Measurements from ENCODE around the gene NRL.

NRL gene

DNA sequence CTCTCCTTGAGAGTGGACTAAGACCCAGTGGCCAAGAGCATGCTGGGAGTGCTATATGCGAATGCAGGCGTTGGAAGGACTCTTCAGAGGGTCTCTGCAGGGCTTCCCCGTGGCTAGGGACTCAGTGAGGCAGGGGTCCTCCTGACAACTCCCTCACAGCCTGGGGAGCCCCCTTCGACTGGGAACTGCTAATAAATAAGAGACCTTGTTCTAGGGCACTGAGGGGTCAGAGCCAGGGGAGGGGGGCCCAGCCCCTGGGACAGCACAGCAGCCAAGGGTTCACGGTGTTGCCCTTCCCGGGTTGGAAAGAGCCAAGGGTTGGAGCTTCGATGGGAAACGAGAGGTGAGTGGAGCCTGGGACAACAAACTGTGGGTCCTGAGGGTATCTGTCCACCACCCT lies 49.3 kb downstream of the NRL start:
- DNase-seq (ENCODE audit: low spot score): no peak

DNA sequence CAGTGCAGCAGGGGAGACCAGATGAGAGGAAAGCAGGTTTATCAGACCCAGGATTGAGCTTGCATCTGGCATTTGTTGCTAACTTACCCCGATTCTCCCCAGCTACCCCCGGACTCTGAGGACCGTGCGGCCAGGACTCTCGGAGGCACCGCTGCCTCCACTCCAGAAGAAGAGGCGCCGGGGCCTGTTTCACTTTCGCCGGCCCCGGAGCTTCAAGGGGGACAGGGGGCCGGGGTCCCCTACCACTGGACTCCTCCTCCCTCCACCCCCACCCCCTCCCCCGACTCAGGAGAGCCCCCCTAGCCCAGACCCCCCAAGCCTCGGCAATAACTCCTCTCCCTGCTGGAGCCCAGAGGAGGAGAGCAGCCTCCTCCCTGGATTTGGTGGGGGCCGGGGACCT lies 49.9 kb downstream of the NRL start:
- no peak for DNase-seq (ENCODE audit: low spot score)

GRCh38 chr14:24064091-24064795 lies 50.5 kb downstream of the NRL start:
- DNase-seq (ENCODE audit: low spot score): no peak

DNA sequence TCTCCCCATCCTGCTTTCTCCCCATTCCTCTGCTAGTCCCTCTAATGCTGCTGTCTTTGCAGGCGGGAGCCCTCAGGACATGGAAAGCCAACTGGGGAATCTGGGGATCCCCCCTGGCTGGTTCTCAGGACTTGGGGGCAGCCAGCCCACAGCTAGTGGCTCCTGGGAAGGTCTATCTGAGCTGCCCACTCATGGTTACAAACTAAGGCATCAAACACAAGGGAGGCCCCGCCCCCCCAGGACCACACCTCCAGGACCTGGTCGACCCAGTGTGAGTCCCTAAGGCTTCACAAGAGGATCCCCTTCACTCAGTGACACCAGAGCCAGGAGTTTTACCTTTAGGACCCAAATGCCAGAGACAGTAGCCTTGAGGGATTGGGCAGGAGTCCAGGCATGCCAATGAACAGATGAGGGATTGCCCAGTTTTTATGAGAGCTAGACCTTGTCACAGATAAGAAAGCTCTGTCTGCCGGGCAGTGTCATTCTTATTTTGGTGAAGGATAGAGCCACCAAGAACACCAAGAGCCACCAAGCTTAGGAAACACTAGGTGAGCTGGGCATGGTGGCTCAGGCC lies 51.4 kb downstream of the NRL start:
- DNase-seq (ENCODE audit: low spot score): no peak

DNA sequence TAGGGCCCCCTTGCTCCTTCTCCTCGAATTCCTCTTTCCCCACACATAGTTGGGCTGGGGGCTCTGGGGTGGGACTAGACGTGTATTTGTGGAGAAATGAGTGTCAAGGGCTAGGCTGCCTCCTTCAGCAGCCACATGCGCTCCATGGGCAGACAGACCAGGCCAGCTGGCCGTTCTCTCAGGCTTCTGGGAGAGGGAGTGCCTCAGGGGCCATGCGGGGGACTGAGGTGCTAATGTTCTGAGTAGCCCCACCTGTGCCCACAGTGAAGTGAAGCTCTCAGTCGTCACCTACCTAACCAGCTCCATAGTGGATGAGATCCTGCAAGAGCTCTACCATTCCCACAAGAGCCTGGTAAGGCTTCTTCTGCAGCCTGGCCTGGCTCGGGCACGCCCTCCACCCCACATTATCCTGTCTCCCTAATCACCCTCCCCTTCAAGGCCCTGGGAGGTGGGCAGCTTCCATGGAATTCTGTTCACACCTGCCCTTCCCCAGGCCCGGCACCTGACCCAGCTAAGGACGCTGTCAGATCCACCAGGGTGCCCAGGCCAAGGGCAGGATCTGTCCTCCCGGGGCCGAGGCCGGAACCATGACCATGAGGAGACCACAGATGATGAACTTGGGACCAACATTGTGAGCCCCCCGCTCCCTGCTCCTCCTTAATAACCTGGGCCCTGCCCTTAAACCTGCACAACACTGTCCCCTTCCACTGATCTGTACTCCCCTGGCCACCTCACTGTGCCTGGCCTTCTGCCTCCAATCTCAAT lies 52.4 kb downstream of the NRL start:
- no peak for DNase-seq (ENCODE audit: low spot score)

- DNase-seq (ENCODE audit: low spot score): no peak
Measured at GRCh38 chr14:24060984-24061913, 53.5 kb downstream of the NRL start.

DNA sequence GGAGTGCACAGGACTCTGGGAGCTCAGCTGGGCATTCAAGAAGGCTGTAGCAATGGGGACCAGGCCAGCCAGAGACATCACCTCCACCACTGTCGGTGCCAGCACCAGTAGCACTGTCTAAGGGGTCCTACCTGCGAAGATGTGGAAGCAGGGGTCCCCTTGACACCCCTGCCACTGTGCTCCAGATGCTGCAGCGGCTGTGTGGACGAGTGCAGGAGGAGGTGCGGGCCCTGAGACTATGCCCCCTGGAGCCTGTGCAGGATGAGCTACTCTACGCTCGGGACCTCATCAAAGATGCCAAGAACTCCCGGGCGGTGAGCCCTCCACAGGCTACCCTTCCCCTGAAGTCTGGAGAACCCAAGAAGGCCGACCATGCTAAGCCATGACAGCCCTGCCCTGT lies 54.3 kb downstream of the NRL start:
- DNase-seq (ENCODE audit: low spot score): no peak

DNA sequence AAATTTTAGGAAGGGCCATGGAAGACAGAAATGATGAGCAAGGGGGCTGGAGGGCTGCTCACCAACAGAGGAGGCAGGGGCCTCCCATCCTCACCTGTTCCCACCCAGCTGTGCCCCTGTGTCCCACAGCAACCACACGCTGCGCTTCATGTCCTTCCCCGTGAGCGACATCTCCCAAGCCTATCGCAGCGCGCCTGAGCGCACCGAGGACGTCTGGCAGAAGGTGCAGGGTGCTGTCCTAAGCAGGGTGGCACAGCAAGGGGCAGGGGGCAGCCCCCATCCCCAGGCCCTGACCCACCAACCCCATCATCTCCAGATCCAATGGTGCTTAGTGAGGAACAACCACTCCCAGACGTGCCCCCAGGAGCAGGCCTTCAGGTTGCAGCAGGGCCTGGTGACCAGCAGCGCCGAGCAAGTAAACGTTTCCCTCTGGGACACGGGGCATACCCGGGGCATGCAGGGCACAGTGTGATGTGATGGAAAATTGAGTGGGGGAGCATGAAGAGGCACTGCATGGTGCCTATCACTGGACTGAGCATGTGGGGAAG lies 54.8 kb downstream of the NRL start:
- no peak for DNase-seq (ENCODE audit: low spot score)

- no peak for DNase-seq (ENCODE audit: low spot score)
Measured at GRCh38 chr14:24058951-24059475, 55.7 kb downstream of the NRL start.

DNA sequence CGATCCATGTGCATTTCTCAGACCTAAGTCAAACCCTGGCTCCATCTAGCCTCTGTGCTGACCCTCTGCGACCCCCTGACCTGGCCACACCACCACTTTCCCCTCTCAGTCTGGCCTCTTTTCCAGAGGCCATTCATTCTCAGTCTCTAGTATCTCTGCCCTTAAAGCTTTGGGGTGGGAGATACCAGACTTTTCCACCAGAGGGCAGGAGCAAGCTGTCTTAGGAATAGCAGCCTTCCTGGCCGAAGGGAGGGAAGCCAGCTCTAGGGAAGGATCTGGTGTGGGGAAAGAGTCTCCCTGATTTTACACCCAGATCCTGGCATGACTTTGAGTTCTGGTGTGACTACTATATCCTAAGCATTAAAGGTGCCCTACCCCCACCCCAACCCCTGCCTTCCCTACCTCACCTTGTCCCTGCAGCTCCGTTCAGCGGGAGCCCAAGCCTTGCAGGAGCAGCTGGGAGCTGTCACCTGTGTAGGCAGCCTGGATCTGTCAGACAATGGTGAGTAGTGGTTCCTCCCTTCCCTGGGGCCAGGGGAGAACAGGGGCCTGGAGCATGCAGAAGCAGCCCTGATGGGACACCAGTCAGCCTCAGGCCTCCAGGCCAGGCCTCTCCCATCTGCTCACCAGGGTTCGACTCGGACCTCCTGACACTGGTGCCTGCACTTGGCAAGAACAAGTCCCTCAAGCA lies 56.3 kb downstream of the NRL start:
- peak; percentile 72 for DNase-seq (ENCODE audit: low spot score)

GRCh38 chr14:24057867-24058259 lies 56.9 kb downstream of the NRL start:
- DNase-seq (ENCODE audit: low spot score): no peak

DNA sequence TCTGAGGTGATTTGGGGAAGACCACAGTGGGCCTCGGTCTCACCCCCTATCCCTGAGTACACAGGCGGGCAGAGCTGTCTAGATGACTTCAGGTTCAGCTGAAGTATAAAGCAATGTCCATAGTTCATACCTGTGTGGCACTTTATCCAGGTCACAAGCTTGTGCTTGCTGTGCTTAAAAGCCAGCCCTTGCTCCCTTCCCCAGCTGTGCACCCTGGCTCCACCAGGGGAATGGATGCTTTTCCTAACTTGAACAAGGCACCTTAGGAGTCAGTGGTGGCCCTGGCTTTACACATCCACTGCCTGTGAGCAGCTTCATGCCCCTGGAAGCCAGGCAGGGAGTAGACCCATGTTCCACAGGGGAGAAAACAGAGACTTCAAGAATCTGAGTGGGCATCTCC lies 57.5 kb downstream of the NRL start:
- DNase-seq (ENCODE audit: low spot score): no peak

DNA sequence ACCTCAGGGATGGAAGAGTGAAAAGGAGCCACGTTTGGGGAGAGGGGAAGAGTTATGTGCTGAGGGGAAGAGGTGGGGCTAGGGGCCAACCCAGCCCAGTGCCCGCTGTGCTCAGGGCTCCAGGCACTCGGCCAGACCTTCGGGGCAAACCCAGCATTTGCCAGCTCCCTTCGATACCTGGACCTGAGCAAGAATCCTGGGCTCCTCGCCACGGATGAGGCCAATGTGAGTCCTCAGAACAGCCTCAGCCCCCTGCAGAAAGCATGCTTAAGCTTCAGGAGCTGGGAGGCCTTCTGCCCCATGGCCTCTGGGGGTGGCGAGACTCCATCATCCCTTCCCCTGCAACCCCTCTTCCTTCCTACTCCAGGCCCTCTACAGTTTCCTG lies 58.0 kb downstream of the NRL start:
- no peak for DNase-seq (ENCODE audit: low spot score)

GRCh38 chr14:24055971-24056799 lies 58.6 kb downstream of the NRL start:
- no peak for DNase-seq (ENCODE audit: low spot score)

DNA sequence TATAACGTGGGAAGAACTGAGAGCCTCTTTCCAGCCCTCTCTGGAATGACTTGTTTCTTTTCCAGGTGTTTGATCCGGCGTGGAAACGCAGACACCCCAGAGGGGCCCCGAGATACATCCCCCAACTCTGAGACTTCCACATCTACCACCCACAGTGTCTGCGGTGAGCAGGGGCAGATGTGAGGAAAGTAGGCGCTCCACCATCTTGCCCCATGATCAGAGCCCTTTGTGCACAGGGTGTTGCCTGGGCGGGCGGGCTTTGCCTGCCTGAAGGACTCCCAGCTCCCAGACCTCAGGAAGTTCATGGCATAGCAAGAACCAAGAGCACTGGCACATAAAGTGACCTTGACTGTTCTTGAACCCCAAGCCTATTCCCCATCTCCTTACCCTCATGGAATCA lies 60.1 kb downstream of the NRL start:
- DNase-seq (ENCODE audit: low spot score): no peak

DNA sequence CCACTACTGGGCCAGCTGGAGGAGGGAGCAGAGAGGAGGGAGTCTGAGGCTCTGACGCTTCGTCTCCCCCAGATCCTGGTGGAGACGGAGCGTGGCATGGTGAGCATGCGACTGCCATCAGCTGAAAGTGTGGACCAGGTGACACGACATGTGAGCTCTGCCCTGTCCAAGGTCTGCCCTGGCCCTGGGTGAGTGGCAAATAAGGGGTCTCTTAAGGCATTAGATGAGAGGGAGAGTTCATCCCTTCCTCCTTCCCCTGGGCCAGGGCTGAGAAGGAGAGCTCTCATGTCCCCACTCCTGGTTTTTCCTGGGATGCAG lies 60.5 kb downstream of the NRL start:
- no peak for DNase-seq (ENCODE audit: low spot score)

GRCh38 chr14:24053548-24054323 lies 61.0 kb downstream of the NRL start:
- no peak for DNase-seq (ENCODE audit: low spot score)

- no peak for DNase-seq (ENCODE audit: low spot score)
Measured at GRCh38 chr14:24052656-24053547, 61.8 kb downstream of the NRL start.

Measured in hematopoietic multipotent progenitor cell treated with erythropoietin and hydrocortisone succinate and interleukin-3 and kit ligand, for 15 days (in vitro differentiated cells).